Vagina (tissue), 2 donors: ENCODE data around the gene MRI1.

Source experiments
- CTCF ChIP-seq, 3 experiments: fragments of 450-650 bp in 2 of 3; fragments of 200-600 bp in 1 of 3; sonication (generic) in 1 of 3; IDR thresholded peaks; one replicate each; pipeline ENCODE4 v1.5.1; 2017 to 2019; ENCODE audit warnings: antibody characterized with exemption in 3 of 3, mild to moderate bottlenecking in 2 of 3, moderate library complexity in 2 of 3
- POLR2A ChIP-seq, 2 donors: fragments of 450-650 bp; IDR thresholded peaks; one replicate each; pipeline ENCODE4 v1.6.1; 2017; ENCODE audit warnings: antibody characterized with exemption in 2 of 2, mild to moderate bottlenecking in 2 of 2, moderate library complexity in 2 of 2
- POLR2AphosphoS5 ChIP-seq, 2 donors: sonication (generic); formaldehyde crosslinking; IDR thresholded peaks; one replicate each; pipeline ENCODE4 v1.9.0; 2017; ENCODE audit warnings: antibody characterized with exemption in 2 of 2, mild to moderate bottlenecking in 2 of 2, low read depth in 1 of 2; ENCODE audit not compliant: insufficient read depth in 1 of 2

GRCh38 chr19:13817615-13818371 is 53.5 kb downstream of the MRI1 start:
- TF ChIP-seq POLR2A (IDR thresholded peaks at IDR 0.05) (no peak), CTCF (IDR thresholded peaks at IDR 0.05) (no peak), POLR2AphosphoS5 (IDR thresholded peaks at IDR 0.05; ENCODE audit: insufficient read depth in 1 of 2, low read depth in 1 of 2) (no peak)
